ENCODE results near the gene DRC1.

- no peak for TF ChIP-seq TAF1 (IDR thresholded peaks at IDR 0.05; ENCODE audit: low read depth)
- no peak for TF ChIP-seq CEBPB (IDR thresholded peaks at IDR 0.05)
- no peak for TF ChIP-seq EP300 (IDR thresholded peaks at IDR 0.05; ENCODE audit: borderline replicate concordance)
- TF ChIP-seq RAD21 (IDR thresholded peaks at IDR 0.05; ENCODE audit: low read depth), result no peak
- no peak for TF ChIP-seq CREB1 (IDR thresholded peaks at IDR 0.05; ENCODE audit: low read depth)
- no peak for TF ChIP-seq FOXM1 (IDR thresholded peaks at IDR 0.05; ENCODE audit: borderline replicate concordance, low read depth)
- no peak for TF ChIP-seq MAX (IDR thresholded peaks at IDR 0.05)
- TF ChIP-seq REST (IDR thresholded peaks at IDR 0.05; ENCODE audit: low read depth), result peak; percentile 52
- TF ChIP-seq EGR1 (IDR thresholded peaks at IDR 0.05), result no peak
- no peak for TF ChIP-seq YY1 (IDR thresholded peaks at IDR 0.05; ENCODE audit: low read depth)
- TF ChIP-seq USF1 (IDR thresholded peaks at IDR 0.05), result no peak
- no peak for TF ChIP-seq TCF12 (IDR thresholded peaks at IDR 0.05; ENCODE audit: low read depth)
Observed at GRCh38 chr2:26366957-26367356, 34.8 kb upstream of the DRC1 start.
